ENCODE results near the gene CENPS. TPM values are rescaled to one million over a fixed set of nuclear protein-coding genes. Genes with fewer than 3 reads are reported as not detected.

Gene CENPS
- total and polyA plus RNA-seq, 2 of the 8 experiments (the other 6 are each of a cell fraction or from before 2014, with no cell fraction given), result 7.8 to 20.3 TPM

DNA sequence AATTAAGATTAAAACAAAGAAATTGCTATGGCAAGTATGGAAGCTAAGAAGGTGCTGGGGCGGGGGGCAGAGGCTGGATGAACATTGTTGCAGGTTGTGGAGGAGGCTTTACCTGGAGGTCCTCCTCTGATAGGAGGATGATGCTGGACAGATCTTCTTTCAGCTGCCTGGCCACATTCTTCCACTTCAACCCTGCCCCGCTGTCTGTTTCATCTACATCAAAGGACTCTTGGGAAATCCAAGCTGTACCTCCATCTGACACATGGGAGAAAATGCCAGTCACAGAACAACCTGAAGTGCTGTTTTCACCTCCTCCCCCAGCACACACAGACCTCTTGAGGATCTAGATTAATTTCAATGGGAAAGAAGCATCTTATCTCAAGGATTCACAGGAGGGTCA lies 36.8 kb downstream of the CENPS start:
- ChIA-PET POLR2A (ENCODE audit: partially characterized antibody) (interaction anchor here (2.8 kb wide), 1 partner anchor 9 kb away, joined by 13 read pairs; no protein-coding TSS in a partner anchor), CTCF (ENCODE audit: partially characterized antibody) (interaction anchor here (0.7 to 2.5 kb wide), 4 partner anchors 11 to 257 kb away, joined by 3 to 10 read pairs (median 3); partner anchors contain the start of gene KIF1B)
- no peak overlapping the region for H3K4me3 ChIP-seq (ENCODE audit: extremely low read depth in 1 of 4, insufficient read depth in 2 of 4, low read depth in 3 of 4, low read length in 4 of 4)
- H3K14ac ChIP-seq (ENCODE audit: insufficient read length), result no peak overlapping the region
- H4K8ac ChIP-seq (ENCODE audit: extremely low read depth, insufficient read depth, low read length), result no peak overlapping the region
- peaks cover 24 to 62% (median 51%) of the 10 kb centered on the region in 4 experiments for H3K36me3 ChIP-seq (ENCODE audit: control insufficient read depth in 2 of 4, insufficient read depth in 4 of 4, low read length in 3 of 4)
- H4K20me1 ChIP-seq (replicated peaks in 1 of 2; ENCODE audit: control insufficient read depth in 1 of 2, insufficient read depth in 2 of 2, low read length in 2 of 2), result peaks cover 2 to 10% of the 10 kb centered on the region in 2 experiments
- no peaks in the 10 kb centered on the region; a peak in 2 of 7 replicates for H3K4me1 ChIP-seq (replicated peaks in 1 of 4; ENCODE audit: control insufficient read depth in 3 of 4, insufficient read depth in 4 of 4, low read length in 3 of 4)
- no peak overlapping the region for H4K91ac ChIP-seq (replicated peaks; ENCODE audit: insufficient read length, low read length)
- H3K18ac ChIP-seq (ENCODE audit: extremely low read depth, low read length), result no peak overlapping the region
- H2BK12ac ChIP-seq (ENCODE audit: low read depth, low read length), result no peak overlapping the region
- H3K4ac ChIP-seq (replicated peaks; ENCODE audit: insufficient read length, low read depth, low read length), result no peak overlapping the region
- H3K9ac ChIP-seq (replicated peaks in 1 of 4; ENCODE audit: extremely low read depth in 1 of 4, low read depth in 3 of 4, low read length in 3 of 4), result no peak overlapping the region
- no peaks in the 10 kb centered on the region for H3K9me3 ChIP-seq (ENCODE audit: insufficient read depth in 2 of 2, low read depth in 1 of 2, low read length in 1 of 2)
- H2AK5ac ChIP-seq (ENCODE audit: low read depth, low read length), result no peak overlapping the region
- H3K23me2 ChIP-seq (ENCODE audit: low read depth, low read length), result peaks cover 6% of the 10 kb centered on the region; the same call in 1 of the 2 replicates
- H3K23ac ChIP-seq (ENCODE audit: insufficient read length), result no peak overlapping the region
- no peak overlapping the region for H4K5ac ChIP-seq (ENCODE audit: insufficient read length, low read depth, low read length)
- WGBS, 2 experiments (ENCODE audit: extremely low coverage in 1 of 2, insufficient coverage in 1 of 2, insufficient read length in 1 of 2, insufficient replicate concordance in 2 of 2, low coverage in 1 of 2, low lambda C conversion rate in 2 of 2, missing lambda C conversion rate in 1 of 2), result 91% methylated on average over 2 of the region's 2 CpGs; no CpG with 5 or more reads in 1 of the 2 experiments
- FAIRE-seq (no peak), DNase-seq (ENCODE audit: low read depth in 1 of 2, low spot score in 2 of 2) (no peak)
- no peak overlapping the region for H2BK120ac ChIP-seq (replicated peaks; ENCODE audit: low read depth, low read length)
- no peaks in the 10 kb centered on the region for H3K27me3 ChIP-seq (replicated peaks in 1 of 4; ENCODE audit: control insufficient read depth in 3 of 4, extremely low read depth in 1 of 4, insufficient read depth in 3 of 4, low read length in 3 of 4)
- H3K56ac ChIP-seq (replicated peaks; ENCODE audit: insufficient read length, low read depth, low read length), result no peak overlapping the region
- H2BK15ac ChIP-seq (ENCODE audit: low read length), result no peak overlapping the region
- no peak overlapping the region for H3K27ac ChIP-seq (ENCODE audit: low read depth, low read length)
- H3K4me2 ChIP-seq (ENCODE audit: insufficient read depth in 1 of 2, low read depth in 2 of 2, low read length in 2 of 2), result no peak overlapping the region
- no peak overlapping the region for H2BK20ac ChIP-seq (ENCODE audit: low read length)
- H3K79me1 ChIP-seq (ENCODE audit: low read depth, low read length), result no peaks in the 10 kb centered on the region; the same call in 1 of the 2 replicates
- no peak overlapping the region for H2AFZ ChIP-seq (ENCODE audit: low read length)
- peaks cover 0 to 14% of the 10 kb centered on the region in 2 experiments; a peak in 2 of 4 replicates for H3K79me2 ChIP-seq (ENCODE audit: control insufficient read depth in 1 of 2, insufficient read depth in 2 of 2, low read length in 2 of 2)
- no peak overlapping the region for H2BK5ac ChIP-seq (ENCODE audit: low read depth, low read length)
- TF ChIP-seq SUZ12 (IDR thresholded peaks at IDR 0.05; ENCODE audit: low read length) (no peak), RAD21 (IDR thresholded peaks at IDR 0.05 in 1 of 2, conservative IDR thresholded peaks at IDR 0.05 in 1 of 2; ENCODE audit: low read depth in 2 of 2, low read length in 2 of 2) (no peak), RXRA (IDR thresholded peaks at IDR 0.05; ENCODE audit: insufficient read depth, low read depth, low read length) (no peak), POLR2AphosphoS5 (IDR thresholded peaks at IDR 0.05; ENCODE audit: low read depth, low read length) (no peak), CHD2 (IDR thresholded peaks at IDR 0.05; ENCODE audit: low read length) (no peak), SRF (IDR thresholded peaks at IDR 0.05; ENCODE audit: low read depth, low read length) (no peak), FOSL1 (IDR thresholded peaks at IDR 0.05; ENCODE audit: insufficient read depth, low read depth, low read length) (no peak), YY1 (IDR thresholded peaks at IDR 0.05; ENCODE audit: low read depth, low read length) (no peak), GABPA (IDR thresholded peaks at IDR 0.05; ENCODE audit: borderline replicate concordance, insufficient read depth, low read length) (no peak), SIRT6 (IDR thresholded peaks at IDR 0.05; ENCODE audit: low read length) (no peak), POU5F1 (IDR thresholded peaks at IDR 0.05; ENCODE audit: low read depth, low read length) (no peak)
- TF ChIP-seq, protein P1, sequence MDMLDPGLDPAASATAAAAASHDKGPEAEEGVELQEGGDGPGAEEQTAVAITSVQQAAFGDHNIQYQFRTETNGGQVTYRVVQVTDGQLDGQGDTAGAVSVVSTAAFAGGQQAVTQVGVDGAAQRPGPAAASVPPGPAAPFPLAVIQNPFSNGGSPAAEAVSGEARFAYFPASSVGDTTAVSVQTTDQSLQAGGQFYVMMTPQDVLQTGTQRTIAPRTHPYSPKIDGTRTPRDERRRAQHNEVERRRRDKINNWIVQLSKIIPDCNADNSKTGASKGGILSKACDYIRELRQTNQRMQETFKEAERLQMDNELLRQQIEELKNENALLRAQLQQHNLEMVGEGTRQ (IDR thresholded peaks at IDR 0.05; ENCODE audit: low read length), result no peak

Measured in H1 (cell line).